GM10266 (cell line): ENCODE measurements around the gene IMMP2L.

ENCODE experiments used
- DNase-seq: peaks from one replicate; pipeline ENCODE4 v3.0.0; 2012; ENCODE audit errors: extremely low spot score
- CTCF ChIP-seq: IDR thresholded peaks from 2 replicates; pipeline ENCODE4 v1.5.1; 2012; ENCODE audit warnings: mild to moderate bottlenecking, low read depth; ENCODE audit not compliant: control insufficient read depth, insufficient read depth; ENCODE audit errors: missing control alignments

The IMMP2L gene

GRCh38 chr7:111059833-111060232, 502.5 kb downstream of the IMMP2L start:
- no peak for DNase-seq
- TF ChIP-seq CTCF, result no peak

- no peak for DNase-seq
- TF ChIP-seq CTCF, result no peak
These were observed 505.2 kb downstream of the IMMP2L start for GRCh38 chr7:111057066-111057465.

GRCh38 chr7:111056371-111056770, 505.9 kb downstream of the IMMP2L start:
- no peak for TF ChIP-seq CTCF
- no peak for DNase-seq

GRCh38 chr7:111053035-111053434, 509.3 kb downstream of the IMMP2L start:
- no peak for DNase-seq
- no peak for TF ChIP-seq CTCF

- no peak for TF ChIP-seq CTCF
- no peak for DNase-seq
These were observed 510.5 kb downstream of the IMMP2L start for GRCh38 chr7:111051832-111052231.

GRCh38 chr7:111050875-111051416, 511.3 kb downstream of the IMMP2L start:
- no peak for DNase-seq
- no peak for TF ChIP-seq CTCF

- no peak for TF ChIP-seq CTCF
- DNase-seq, result no peak
These were observed 512.2 kb downstream of the IMMP2L start for GRCh38 chr7:111049971-111050680.
